ENCODE data around the gene HSPB2. TPM values are rescaled to one million over a fixed set of nuclear protein-coding genes. Genes with fewer than 3 reads are reported as not detected.
"Not testable (repeated sequence)": the region's sequence is repeated elsewhere in the genome, so short reads cannot be mapped to it uniquely, and the experiment has no call there.

HSPB2 gene
- total RNA-seq, 2 experiments from 2014 or later = not detected

DNA sequence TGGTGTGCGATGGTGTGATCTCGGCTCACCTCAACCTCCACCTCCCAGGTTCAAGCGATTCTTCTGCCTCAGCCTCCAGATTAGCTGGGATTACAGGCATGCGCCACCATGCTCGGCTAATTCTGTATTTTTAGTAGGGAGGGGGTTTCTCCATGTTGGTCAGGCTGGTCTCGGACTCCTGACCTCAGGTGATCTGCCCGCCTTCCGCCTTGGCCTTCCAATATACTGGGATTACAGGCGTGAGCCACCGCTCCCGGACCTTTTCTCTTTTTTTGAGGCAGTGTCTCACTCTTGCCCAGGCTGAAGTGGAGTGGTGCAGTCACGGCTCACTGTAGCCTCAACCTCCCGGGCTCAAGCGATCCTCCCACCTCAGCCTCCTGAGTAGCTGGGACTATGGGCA is 20.6 kb downstream of the HSPB2 start:
- DNase-seq; H3K9me3 Mint-ChIP-seq; H3K27ac Mint-ChIP-seq; H3K27me3 Mint-ChIP-seq (ENCODE audit: low read depth); H3K36me3 Mint-ChIP-seq (ENCODE audit: low read depth); H3K4me3 Mint-ChIP-seq: not testable (repeated sequence)
- H3K4me1 Mint-ChIP-seq (ENCODE audit: low read depth) = peaks cover 40% of the 10 kb centered on the region
- intact Hi-C loops (cut with micrococcal nuclease) = loop anchor here (10.0 kb wide), 2 partner anchors 558 to 1588 kb away; partner anchors contain the start of gene POU2AF1
- CTCF ChIA-PET = interaction anchor here (1.5 to 8.4 kb wide), 2 partner anchors 49 to 90 kb away, joined by 3 to 125 read pairs; no protein-coding TSS in a partner anchor

DNA sequence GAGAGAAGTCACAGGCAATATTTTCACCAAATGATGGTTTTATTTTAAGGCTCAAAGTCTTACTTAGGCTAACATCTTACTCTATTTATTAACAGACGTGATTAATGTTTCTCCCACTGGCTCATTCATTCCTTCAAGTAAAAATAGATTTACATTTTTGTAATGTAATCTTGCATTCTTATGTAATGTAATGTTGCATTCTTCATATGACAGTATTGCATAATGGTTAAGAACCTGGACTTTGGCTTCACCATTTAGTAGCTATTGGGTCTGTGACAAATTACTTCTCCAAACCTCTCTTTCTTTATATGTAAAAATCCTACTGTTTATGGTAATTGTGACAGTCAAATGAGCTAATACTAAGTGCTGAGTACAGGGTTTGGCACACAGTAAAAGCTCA is 21.3 kb downstream of the HSPB2 start:
- CTCF ChIA-PET = interaction anchor here (0.8 to 8.4 kb wide), 3 partner anchors 19 to 62 kb away, joined by 3 to 125 read pairs (median 5); partner anchors contain the start of gene ALG9
- DNase-seq = no peak
- H3K4me1 Mint-ChIP-seq (ENCODE audit: low read depth) = peaks cover 47% of the 10 kb centered on the region
- no peak overlapping the region for H3K27ac Mint-ChIP-seq
- intact Hi-C loops (cut with micrococcal nuclease) = loop anchor here (10.0 kb wide), 2 partner anchors 559 to 1589 kb away; partner anchors contain the start of gene POU2AF1
- no peaks in the 10 kb centered on the region for H3K27me3 Mint-ChIP-seq (ENCODE audit: low read depth)
- H3K4me3 Mint-ChIP-seq = no peak overlapping the region
- no peaks in the 10 kb centered on the region for H3K36me3 Mint-ChIP-seq (ENCODE audit: low read depth)
- H3K9me3 Mint-ChIP-seq = no peaks in the 10 kb centered on the region

DNA sequence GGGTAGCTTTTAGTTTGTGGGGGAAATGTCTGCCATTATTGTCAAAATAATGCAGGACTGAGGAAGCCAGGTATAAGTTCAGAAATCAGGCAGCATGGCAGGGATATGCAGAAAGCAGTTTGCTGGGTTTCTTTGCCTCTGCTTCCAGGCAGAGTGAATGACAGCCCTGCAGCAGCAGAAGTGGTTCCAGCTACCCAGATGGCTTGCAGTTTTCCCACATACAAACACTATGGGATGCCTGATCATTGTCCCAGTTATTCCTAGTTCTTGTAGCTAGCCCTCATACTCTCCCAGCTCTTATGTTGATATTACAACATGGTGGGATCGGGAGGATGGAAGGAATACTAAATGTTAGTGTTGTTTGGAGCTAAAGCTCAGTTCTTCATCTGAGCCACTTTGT is 21.8 kb downstream of the HSPB2 start:
- Mint-ChIP-seq H3K4me3 (no peak overlapping the region), H3K36me3 (ENCODE audit: low read depth) (no peaks in the 10 kb centered on the region), H3K27ac (no peak overlapping the region), H3K4me1 (ENCODE audit: low read depth) (peaks cover 51% of the 10 kb centered on the region), H3K27me3 (ENCODE audit: low read depth) (no peaks in the 10 kb centered on the region), H3K9me3 (no peaks in the 10 kb centered on the region)
- intact Hi-C loops (cut with micrococcal nuclease) = loop anchor here (10.0 kb wide), 2 partner anchors 560 to 1590 kb away; partner anchors contain the start of gene POU2AF1
- DNase-seq = no peak
- CTCF ChIA-PET = interaction anchor here (0.8 to 8.4 kb wide), 3 partner anchors 19 to 63 kb away, joined by 3 to 125 read pairs (median 5); partner anchors contain the start of gene ALG9

DNA sequence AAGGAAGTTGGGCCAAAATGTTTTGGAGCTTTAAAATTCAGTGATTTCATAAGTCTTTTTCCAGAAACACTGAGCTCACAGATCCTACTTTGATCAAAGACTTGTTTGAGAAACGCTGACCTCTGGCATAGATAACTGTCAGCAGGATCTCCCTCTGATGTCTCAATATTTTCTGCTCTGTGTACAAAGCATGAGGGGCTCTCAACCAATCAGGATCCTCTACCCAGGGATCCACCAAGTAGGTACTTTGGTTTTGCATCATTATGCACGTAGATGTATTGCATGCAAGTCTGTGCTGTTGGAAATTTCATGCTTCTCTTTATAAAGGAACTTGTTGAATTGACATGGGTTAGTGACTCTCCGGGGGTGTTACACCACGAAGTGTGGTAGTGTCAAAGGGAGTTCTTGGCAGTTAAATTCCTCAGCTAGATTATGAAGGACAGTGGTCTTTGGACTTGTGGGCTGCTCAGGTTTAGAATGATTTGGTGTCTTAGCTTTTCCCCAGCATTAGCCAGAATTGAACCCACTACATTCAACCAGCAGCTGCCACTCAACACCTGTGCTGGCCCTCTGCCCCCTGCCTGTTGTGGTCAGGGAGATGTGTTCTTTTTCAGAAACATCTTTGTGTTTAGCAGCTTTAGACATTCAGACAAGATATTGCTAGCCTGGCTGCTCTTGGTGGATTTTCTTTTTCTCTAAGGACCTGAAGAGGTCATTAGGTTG is 22.9 kb downstream of the HSPB2 start:
- Mint-ChIP-seq H3K27ac (no peak overlapping the region), H3K4me1 (ENCODE audit: low read depth) (peaks cover 53% of the 10 kb centered on the region), H3K9me3 (no peaks in the 10 kb centered on the region), H3K4me3 (peak overlapping the region; percentile 2), H3K36me3 (ENCODE audit: low read depth) (no peaks in the 10 kb centered on the region), H3K27me3 (ENCODE audit: low read depth) (no peaks in the 10 kb centered on the region)
- DNase-seq = no peak
- intact Hi-C loops (cut with micrococcal nuclease) = loop anchor here (10.0 kb wide), 2 partner anchors 561 to 1591 kb away; partner anchors contain the start of gene POU2AF1
- CTCF ChIA-PET = interaction anchor here (0.5 to 8.4 kb wide), 8 partner anchors 9 to 398 kb away, joined by 3 to 125 read pairs (median 4); no protein-coding TSS in a partner anchor

DNA sequence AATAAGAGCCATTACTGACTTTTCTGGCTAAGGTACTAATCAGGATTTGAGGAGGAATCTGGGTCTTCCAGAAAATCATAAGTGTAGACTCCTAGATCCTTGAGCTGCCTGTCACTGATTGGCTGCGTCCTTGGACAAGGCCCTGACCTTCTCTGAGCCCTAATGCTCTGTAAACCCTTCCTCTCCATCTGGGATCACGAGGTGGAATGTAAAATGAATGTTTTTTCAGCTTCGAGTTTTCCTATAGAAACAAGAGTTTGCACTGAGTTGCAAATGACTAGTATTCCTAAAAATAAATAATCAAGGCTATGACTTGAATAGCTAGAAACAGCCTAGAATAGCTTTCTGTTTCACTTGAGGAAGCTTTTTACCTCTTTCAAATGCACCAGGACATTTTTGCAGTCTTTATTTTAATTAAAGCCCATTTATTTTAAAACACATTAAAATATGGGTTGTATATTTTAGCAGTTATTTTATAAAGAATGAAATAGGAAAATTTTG is 23.6 kb downstream of the HSPB2 start:
- no peaks in the 10 kb centered on the region for H3K9me3 Mint-ChIP-seq
- H3K4me3 Mint-ChIP-seq = no peak overlapping the region
- H3K27me3 Mint-ChIP-seq (ENCODE audit: low read depth) = no peaks in the 10 kb centered on the region
- CTCF ChIA-PET = interaction anchor here (0.6 to 8.4 kb wide), 5 partner anchors 9 to 260 kb away, joined by 3 to 125 read pairs (median 7); no protein-coding TSS in a partner anchor
- H3K27ac Mint-ChIP-seq = peak overlapping the region; percentile 30
- intact Hi-C loops (cut with micrococcal nuclease) = loop anchor here (10.0 kb wide), 2 partner anchors 561 to 1591 kb away; partner anchors contain the start of gene POU2AF1
- no peak for DNase-seq
- H3K4me1 Mint-ChIP-seq (ENCODE audit: low read depth) = peaks cover 53% of the 10 kb centered on the region
- H3K36me3 Mint-ChIP-seq (ENCODE audit: low read depth) = no peaks in the 10 kb centered on the region

DNA sequence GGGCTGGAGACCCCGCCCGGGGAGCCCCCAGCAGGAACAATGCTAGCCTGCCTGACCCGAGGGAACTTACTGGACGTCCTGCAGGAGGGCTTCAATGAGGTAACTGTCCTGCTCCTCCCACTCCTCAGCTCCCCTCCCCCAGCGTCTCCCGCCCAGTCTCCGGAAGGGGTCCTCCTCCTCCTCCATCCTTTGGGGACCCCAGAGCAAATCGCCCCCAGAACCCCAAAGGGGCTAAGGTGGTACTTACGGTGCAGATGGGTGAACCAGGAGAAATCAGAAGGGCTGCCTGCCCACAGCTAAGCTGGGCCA is 24.9 kb downstream of the HSPB2 start:
- Mint-ChIP-seq H3K4me1 (ENCODE audit: low read depth) (peaks cover 49% of the 10 kb centered on the region), H3K27me3 (ENCODE audit: low read depth) (no peaks in the 10 kb centered on the region), H3K9me3 (no peaks in the 10 kb centered on the region), H3K27ac (peak overlapping the region; percentile 84), H3K4me3 (peak overlapping the region; percentile 76), H3K36me3 (ENCODE audit: low read depth) (no peaks in the 10 kb centered on the region)
- CTCF ChIA-PET = interaction anchor here (0.9 to 9.2 kb wide), 5 partner anchors 8 to 238 kb away, joined by 3 to 53 read pairs (median 7); partner anchors contain the start of gene BCO2
- no peak for DNase-seq
- intact Hi-C loops (cut with micrococcal nuclease) = loop anchor here (10.0 kb wide), 2 partner anchors 563 to 1593 kb away; partner anchors contain the start of gene POU2AF1

DNA sequence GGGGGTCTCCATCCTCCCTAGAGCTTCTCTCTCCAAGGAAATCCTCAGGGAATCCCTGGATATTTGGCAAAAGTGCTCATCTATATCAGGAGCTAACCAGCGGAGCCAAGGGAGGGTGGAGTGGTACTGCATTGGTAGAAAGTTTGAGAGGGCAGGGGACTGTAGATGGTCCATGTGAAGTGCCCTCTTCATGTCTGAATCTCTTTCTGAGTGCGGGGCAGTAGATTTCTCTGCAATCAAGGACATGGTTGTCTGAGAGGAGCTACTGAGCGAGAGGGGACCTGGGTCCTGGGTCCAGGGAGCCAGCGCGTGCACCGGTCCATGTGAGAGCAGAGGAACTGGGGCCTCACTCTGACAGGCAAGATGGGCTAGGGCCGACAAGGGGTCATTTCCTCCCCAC is 25.3 kb downstream of the HSPB2 start:
- intact Hi-C loops (cut with micrococcal nuclease) = loop anchor here (2.0 to 10.0 kb wide), 5 partner anchors 59 to 1593 kb away; partner anchors contain the start of genes CFAP68, FDXACB1, POU2AF1 and SIK2
- peaks cover 45% of the 10 kb centered on the region for H3K4me1 Mint-ChIP-seq (ENCODE audit: low read depth)
- peak overlapping the region; percentile 76 for H3K4me3 Mint-ChIP-seq
- H3K36me3 Mint-ChIP-seq (ENCODE audit: low read depth) = no peaks in the 10 kb centered on the region
- H3K27me3 Mint-ChIP-seq (ENCODE audit: low read depth) = no peaks in the 10 kb centered on the region
- no peaks in the 10 kb centered on the region for H3K9me3 Mint-ChIP-seq
- H3K27ac Mint-ChIP-seq = peak overlapping the region; percentile 84
- DNase-seq = no peak
- CTCF ChIA-PET = interaction anchor here (0.9 to 9.2 kb wide), 5 partner anchors 9 to 238 kb away, joined by 3 to 53 read pairs (median 7); partner anchors contain the start of gene BCO2

DNA sequence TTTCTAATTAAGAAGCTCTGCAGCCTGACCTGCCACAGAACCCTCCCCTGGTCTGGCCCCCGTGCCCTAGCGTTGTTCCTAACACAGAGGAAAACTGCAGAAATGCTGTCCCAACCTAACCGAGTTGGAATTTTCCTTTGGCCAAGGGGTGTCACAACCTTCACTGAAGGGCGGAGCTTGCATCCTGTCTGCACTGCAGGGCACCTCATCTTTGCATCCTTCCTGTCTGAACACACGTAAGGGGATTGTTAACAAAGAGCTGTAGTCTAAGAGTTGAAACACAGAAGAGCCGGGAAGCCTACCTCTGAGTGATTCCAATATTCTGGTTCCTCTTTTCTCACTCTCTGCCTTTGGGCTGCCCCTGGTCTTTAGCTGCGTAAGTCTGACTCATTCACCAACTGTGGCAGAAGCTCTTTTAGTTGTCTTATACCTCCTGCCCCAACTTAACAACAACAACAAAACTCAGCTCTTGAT is 26.2 kb downstream of the HSPB2 start:
- Mint-ChIP-seq H3K36me3 (ENCODE audit: low read depth) (no peaks in the 10 kb centered on the region), H3K27me3 (ENCODE audit: low read depth) (no peaks in the 10 kb centered on the region), H3K27ac (peak overlapping the region; percentile 84), H3K9me3 (no peaks in the 10 kb centered on the region), H3K4me3 (peak overlapping the region; percentile 76), H3K4me1 (ENCODE audit: low read depth) (peaks cover 43% of the 10 kb centered on the region)
- DNase-seq = peak; percentile 75
- intact Hi-C loops (cut with micrococcal nuclease) = loop anchor here (2.0 to 10.0 kb wide), 5 partner anchors 60 to 1594 kb away; partner anchors contain the start of genes CFAP68, FDXACB1, POU2AF1 and SIK2
- CTCF ChIA-PET = interaction anchor here (1.1 to 9.2 kb wide), 8 partner anchors 9 to 341 kb away, joined by 3 to 53 read pairs (median 4); partner anchors contain the start of gene BCO2

DNA sequence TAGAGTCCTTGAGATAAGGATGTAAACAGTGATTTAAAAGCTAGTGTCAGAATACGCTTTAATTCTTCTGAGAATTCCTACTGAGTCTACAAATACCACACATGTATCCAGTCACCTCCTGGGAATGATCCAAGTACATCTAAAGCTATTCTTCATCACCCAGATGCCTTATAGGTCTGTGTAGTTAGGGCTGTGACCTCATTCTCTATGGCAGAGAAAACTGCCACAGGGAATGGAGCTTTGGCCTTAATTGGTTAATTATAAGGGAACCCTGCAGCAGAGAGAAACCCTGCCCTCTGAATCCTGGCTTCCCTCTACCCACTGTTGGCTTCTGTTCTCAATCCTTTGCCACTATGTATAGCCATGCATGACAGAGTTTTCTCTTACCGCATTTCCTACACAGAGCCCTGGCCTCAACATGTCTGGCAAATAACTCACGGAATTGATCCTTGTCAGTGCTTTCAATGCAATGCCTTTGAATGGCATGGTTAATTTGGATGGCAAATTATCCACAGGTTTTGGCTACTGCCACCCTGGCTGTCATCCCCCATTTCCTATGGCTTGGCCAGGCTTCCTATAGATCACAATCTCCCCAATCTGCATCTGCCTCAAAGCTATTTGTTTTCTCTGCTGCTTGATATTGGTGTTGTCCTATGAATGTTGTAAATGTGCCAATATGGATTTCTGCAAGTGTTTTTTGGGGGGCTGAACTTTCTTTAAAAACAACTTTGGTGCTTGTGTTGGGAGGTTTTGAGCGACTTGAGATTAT is 27.5 kb downstream of the HSPB2 start:
- intact Hi-C loops (cut with micrococcal nuclease) = loop anchor here (2.0 to 10.0 kb wide), 5 partner anchors 61 to 1595 kb away; partner anchors contain the start of genes CFAP68, FDXACB1, POU2AF1 and SIK2
- peaks cover 1% of the 10 kb centered on the region for H3K36me3 Mint-ChIP-seq (ENCODE audit: low read depth)
- peaks cover 51% of the 10 kb centered on the region for H3K4me1 Mint-ChIP-seq (ENCODE audit: low read depth)
- H3K9me3 Mint-ChIP-seq = no peaks in the 10 kb centered on the region
- no peak overlapping the region for H3K4me3 Mint-ChIP-seq
- CTCF ChIA-PET = interaction anchor here (0.7 to 9.2 kb wide), 7 partner anchors 11 to 1425 kb away, joined by 3 to 53 read pairs (median 3); no protein-coding TSS in a partner anchor
- no peak for DNase-seq
- no peak overlapping the region for H3K27ac Mint-ChIP-seq
- H3K27me3 Mint-ChIP-seq (ENCODE audit: low read depth) = no peaks in the 10 kb centered on the region

DNA sequence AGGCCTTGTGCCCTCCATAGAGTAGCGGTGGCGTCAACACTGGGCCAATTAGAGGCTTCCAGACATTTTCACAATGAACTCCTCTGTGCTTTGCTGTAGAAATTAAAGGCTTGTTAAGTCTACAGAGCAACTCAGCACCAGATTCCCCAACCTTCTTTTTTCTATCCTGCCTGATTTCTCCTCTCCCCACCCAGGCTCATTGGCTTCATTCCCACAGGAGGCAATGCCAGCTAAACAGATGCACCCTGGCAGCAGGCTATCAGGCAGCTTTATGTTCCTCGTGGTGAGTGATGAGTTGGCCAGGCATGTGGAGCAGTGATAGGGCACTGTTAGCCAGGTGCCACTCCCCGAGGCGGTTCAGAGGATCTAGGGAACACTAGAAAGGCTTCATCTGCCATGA is 29.4 kb downstream of the HSPB2 start:
- peaks cover 1% of the 10 kb centered on the region for H3K36me3 Mint-ChIP-seq (ENCODE audit: low read depth)
- no peaks in the 10 kb centered on the region for H3K9me3 Mint-ChIP-seq
- CTCF ChIA-PET = interaction anchor here (1.0 to 9.2 kb wide), 3 partner anchors 10 to 116 kb away, joined by 3 to 53 read pairs (median 3); no protein-coding TSS in a partner anchor
- peaks cover 38% of the 10 kb centered on the region for H3K4me1 Mint-ChIP-seq (ENCODE audit: low read depth)
- intact Hi-C loops (cut with micrococcal nuclease) = no loop called here
- no peak overlapping the region for H3K4me3 Mint-ChIP-seq
- no peak overlapping the region for H3K27ac Mint-ChIP-seq
- DNase-seq = no peak
- no peaks in the 10 kb centered on the region for H3K27me3 Mint-ChIP-seq (ENCODE audit: low read depth)

DNA sequence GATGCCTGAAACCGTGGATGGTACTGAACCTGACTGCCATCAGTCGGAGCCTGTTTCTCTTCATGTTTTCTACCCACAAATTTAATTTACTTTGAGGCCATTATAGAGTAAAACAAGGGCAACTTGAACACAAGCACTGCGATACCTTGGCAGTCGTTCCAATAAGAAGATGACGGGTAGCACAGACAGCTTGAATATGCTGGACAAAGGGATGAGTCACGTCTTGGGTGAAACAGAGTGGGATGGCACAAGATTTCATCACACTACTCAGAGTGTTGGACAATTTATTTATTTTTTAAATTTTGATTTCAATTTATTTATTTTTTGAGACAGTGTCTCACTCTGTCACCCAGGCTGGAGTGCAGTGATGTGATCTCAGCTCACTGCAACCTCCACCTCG is 30.3 kb downstream of the HSPB2 start:
- Mint-ChIP-seq H3K27ac (no peak overlapping the region), H3K4me1 (ENCODE audit: low read depth) (peaks cover 34% of the 10 kb centered on the region), H3K27me3 (ENCODE audit: low read depth) (no peaks in the 10 kb centered on the region), H3K4me3 (no peak overlapping the region), H3K36me3 (ENCODE audit: low read depth) (peaks cover 1% of the 10 kb centered on the region), H3K9me3 (no peaks in the 10 kb centered on the region)
- intact Hi-C loops (cut with micrococcal nuclease) = no loop called here
- DNase-seq = no peak
- CTCF ChIA-PET = interaction anchor here (2.3 to 9.2 kb wide), 2 partner anchors 12 to 38 kb away, joined by 8 to 53 read pairs; no protein-coding TSS in a partner anchor

Measured in activated naive CD4-positive, alpha-beta T cell treated with anti-CD3 and anti-CD28 coated beads for 36 hours (primary cell).